GM21576 (cell line): ENCODE results near the gene HBA1.
"Not testable (repeated sequence)": the region's sequence is repeated elsewhere in the genome, so short reads cannot be mapped to it uniquely, and the experiment has no call there.

Experiments used
- ATAC-seq: cut with Tn5 transposase; IDR thresholded peaks from one replicate; pipeline ENCODE4 v1.9.1; 2021; ENCODE audit warnings: mild to moderate bottlenecking, moderate library complexity; ENCODE audit not compliant: unreplicated experiment

Gene HBA1

DNA sequence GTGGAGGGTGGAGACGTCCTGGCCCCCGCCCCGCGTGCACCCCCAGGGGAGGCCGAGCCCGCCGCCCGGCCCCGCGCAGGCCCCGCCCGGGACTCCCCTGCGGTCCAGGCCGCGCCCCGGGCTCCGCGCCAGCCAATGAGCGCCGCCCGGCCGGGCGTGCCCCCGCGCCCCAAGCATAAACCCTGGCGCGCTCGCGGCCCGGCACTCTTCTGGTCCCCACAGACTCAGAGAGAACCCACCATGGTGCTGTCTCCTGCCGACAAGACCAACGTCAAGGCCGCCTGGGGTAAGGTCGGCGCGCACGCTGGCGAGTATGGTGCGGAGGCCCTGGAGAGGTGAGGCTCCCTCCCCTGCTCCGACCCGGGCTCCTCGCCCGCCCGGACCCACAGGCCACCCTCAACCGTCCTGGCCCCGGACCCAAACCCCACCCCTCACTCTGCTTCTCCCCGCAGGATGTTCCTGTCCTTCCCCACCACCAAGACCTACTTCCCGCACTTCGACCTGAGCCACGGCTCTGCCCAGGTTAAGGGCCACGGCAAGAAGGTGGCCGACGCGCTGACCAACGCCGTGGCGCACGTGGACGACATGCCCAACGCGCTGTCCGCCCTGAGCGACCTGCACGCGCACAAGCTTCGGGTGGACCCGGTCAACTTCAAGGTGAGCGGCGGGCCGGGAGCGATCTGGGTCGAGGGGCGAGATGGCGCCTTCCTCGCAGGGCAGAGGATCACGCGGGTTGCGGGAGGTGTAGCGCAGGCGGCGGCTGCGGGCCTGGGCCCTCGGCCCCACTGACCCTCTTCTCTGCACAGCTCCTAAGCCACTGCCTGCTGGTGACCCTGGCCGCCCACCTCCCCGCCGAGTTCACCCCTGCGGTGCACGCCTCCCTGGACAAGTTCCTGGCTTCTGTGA is at the start of gene HBA1:
HBA1 (plus strand) TSS at position 204 of the 906 bp plus-strand sequence; CDS start at position 241, 37 bp downstream.
- ATAC-seq = not testable (repeated sequence)

GRCh38 chr16:129075-129474 is 47.4 kb upstream of the HBA1 start:
- no peak for ATAC-seq

GRCh38 chr16:130533-131173 is 45.8 kb upstream of the HBA1 start:
- ATAC-seq = no peak

GRCh38 chr16:132120-132519 is 44.4 kb upstream of the HBA1 start:
- no peak for ATAC-seq

GRCh38 chr16:133716-134115 is 42.8 kb upstream of the HBA1 start:
- no peak for ATAC-seq

GRCh38 chr16:138049-138417 is 38.4 kb upstream of the HBA1 start:
- ATAC-seq = no peak

DNA sequence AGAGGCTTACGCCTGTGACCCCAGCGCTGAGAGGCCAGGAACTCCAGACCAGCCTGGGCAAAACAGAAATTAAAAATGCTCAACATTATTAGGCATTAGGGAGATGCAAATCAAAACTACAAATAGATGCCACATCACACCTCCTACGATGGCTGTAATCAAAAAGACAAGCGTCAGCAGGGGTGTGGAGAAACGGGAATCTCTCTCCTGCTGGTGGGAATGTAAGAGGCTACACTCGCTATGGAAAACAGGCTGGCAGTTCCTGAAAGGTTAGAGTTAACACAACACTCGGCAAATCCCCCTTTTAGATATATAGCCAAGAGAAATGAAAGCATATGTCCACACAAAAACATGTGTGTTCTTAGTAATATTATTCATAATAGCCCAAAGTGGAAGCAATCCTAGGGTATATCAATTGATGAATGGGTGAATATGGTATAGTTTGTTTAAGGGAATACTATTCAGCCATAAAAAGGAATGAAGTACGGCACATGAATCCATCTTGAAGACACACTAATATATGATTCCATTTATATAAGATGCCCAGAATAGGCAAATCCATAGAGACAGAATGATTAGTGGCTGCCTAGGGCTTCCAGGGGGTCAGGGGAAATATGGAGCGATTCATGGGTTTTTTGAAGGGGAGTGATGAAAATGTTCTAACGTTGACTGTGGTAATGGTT is 36.2 kb upstream of the HBA1 start:
- no peak for ATAC-seq

DNA sequence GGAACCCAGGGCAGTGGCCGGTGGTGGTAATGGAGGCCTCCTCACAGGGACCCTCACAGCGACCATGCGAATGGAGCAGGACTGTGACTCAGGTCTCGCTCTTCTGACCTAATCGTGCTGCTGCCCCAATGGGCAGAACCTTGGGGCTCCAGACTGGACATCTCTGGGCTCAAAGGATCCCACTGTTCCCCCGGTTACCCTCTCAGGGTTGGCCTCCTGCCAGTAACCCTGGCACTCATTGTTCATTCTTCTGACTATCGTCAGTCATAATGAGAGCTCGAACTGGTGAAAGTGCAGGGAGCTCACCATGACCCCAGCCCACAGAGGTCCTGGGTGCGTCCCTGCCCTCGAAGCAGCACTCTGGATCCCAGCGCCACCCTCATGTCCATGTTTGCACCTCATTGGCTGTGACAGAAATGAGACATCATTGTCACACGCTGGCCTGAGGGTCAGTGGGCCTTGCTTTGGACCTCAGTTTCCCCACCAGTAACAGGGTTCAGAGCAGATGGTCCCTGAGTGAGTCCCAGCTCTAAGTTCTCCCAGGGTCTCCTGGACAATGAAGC is 34.0 kb upstream of the HBA1 start:
- no peak for ATAC-seq

- ATAC-seq = no peak
Observed at GRCh38 chr16:143047-143446, 33.4 kb upstream of the HBA1 start.

DNA sequence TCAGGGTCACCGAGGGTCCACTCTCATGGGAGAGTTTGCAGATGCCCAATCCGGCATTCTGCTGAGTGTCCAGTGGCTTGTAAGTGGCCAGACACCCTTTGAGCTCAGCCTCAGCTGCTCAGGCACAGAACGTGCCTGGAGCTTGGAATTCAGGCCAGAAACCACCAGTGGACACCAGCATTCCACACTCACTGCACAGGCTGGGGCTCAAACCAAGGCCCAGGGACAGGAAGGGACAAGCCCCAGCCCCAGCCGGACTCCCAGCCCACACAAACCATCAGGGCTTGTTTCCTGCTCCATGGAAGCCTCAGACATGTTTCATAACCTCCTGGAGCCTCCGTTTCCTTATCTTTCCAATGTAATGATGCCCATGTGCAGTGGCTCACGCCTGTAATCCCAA is 33.0 kb upstream of the HBA1 start:
- no peak for ATAC-seq

DNA sequence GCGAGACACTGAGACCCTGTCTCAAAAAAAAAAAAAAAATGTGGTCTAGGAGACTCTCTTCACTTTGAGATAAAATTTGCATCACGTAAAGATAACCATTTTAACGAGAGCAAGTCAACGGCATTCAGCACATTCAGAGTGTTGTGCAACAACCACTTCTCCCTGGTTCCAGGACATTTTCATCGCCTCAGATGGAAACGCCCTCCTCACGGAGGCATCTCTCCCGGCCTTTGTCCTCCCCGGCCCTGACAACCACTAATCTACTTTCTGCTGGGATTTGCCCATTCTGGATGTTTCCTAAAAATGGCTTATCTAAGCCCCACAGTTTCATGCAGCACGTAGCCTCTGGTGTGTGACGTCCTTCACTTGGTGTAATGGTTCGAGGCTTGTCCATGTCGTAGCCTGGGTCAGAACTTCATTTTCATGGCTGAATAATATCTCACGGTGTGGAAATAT is 31.7 kb upstream of the HBA1 start:
- no peak for ATAC-seq

DNA sequence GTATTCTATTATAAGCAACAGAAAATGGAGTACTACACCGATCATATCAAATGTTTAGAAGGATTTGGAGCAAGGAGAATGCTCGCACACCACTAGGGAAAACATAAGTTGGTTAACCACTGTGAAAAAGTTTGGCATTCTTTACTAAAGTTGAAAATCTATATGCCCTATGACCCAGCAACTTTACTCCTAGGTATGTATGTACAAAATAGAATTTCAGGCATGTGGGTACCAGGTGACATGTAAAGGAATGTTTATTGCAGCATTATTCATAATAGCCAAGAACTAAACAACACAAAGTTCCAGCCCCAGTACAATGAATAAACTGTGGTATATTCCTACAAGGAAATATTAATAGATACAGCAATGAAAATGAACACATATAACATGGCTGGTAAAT is 29.8 kb upstream of the HBA1 start:
- ATAC-seq = no peak

DNA sequence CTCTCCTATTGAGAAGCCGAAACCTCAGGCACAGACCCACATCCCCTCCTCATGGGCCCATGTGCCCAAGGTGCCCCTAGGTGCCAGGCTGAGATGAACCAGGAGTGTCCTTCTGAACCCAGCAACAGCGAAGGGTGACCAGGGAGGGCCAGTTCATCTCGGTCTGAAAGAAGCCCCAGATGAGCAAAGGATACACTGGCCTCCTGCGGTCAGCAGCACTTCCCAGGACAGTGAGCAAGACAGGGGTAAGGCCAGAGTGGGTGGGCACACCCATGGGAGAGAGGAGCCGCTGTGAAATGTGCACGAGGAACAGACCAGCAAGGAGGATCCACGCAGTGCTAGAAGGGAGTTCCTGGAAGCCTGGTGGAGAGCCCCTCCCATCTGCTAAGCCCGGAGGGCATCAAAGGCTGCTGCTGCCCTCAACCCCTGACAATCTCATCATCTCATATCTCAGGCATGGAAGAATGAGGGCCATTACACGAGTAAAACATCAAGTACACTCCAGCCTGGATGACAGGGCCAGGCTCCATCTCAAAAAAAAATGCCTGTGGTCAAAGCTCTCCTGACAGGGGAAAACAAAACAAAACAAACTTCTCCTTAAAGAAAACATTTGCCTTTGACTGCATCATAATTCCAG is 27.3 kb upstream of the HBA1 start:
- ATAC-seq = no peak

DNA sequence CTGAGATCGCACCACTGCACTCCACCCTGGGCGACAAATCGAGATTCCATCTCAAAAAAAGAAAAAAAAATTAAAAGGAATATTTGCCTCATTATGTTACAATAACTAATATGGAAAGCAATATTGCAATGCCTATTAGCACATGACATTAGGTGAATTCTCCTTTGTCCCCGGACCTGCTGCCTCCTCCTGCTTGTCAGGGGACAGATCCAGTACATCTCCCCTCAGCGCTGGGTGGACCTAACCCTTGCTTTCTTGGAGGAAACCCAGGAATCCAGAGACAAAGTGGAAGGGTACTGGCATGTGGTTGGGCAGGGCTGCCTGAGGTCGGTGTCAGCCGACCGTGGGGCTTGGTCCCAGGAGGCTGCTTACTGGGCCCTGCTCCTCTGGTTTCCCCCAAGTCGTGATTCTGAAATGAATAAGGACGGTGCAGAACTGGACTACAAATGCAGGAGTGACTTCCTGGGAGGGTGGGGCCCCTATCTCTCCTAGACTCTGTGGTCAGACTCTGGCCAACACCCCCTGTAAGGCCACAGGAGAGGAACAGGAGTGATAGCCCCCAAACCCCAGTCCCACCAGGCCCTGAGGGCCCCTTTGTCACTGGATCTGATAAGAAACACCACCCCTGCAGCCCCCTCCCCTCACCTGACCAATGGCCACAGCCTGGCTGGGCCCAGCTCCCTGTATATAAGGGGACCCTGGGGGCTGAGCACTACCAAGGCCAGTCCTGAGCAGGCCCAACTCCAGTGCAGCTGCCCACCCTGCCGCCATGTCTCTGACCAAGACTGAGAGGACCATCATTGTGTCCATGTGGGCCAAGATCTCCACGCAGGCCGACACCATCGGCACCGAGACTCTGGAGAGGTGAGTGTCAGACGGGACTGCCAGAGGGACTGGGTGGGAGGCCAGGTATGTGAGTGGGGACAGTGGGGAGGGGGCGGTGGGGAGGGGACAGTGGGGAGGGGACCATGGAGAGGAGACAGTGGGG is 24.0 kb upstream of the HBA1 start, which contains the start of gene HBZ:
HBZ (plus strand) TSS at position 504 of the 988 bp plus-strand sequence; CDS start at position 770, 266 bp downstream.
- no peak for ATAC-seq

GRCh38 chr16:153129-153521 is 23.4 kb upstream of the HBA1 start:
- not testable (repeated sequence) for ATAC-seq

- not testable (repeated sequence) for ATAC-seq
Observed at GRCh38 chr16:153550-154216, 22.8 kb upstream of the HBA1 start.

DNA sequence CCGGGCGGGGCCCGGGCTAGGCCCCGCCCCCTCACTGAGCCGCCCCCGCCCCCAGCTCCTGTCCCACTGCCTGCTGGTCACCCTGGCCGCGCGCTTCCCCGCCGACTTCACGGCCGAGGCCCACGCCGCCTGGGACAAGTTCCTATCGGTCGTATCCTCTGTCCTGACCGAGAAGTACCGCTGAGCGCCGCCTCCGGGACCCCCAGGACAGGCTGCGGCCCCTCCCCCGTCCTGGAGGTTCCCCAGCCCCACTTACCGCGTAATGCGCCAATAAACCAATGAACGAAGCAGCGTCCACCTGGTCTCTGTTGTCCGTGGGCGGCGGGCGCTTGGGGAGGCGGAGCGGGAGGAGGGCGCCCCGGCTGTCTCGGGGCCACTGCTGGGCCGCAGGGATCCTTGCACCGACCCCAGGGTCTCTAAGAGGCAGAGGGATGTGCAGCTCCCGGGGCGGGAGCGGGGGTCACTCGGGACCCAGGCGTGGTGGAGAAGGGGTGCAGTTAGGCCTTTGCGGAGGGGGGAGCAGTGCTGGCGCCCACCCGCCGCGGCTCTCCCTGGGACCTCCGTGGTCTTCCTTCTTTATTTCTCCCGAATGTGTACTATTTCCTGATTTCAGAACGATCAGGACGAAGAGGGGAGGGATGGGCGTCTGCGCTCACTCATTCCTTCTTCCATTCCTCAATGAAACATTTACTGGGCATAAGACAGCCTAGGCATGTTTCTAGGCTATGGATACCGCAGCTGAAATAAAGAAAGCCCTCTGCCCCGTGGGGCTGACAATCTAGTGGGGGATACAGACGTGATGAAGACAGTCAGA is 22.1 kb upstream of the HBA1 start:
- no peak for ATAC-seq

GRCh38 chr16:155031-155398 is 21.5 kb upstream of the HBA1 start:
- ATAC-seq = no peak
